ENCODE results near the gene GPR39. TPM values are rescaled to one million over a fixed set of nuclear protein-coding genes. Genes with fewer than 3 reads are reported as not detected.

The GPR39 gene
- total RNA-seq, 1 experiment from 2014 or later: 9.0 TPM

DNA sequence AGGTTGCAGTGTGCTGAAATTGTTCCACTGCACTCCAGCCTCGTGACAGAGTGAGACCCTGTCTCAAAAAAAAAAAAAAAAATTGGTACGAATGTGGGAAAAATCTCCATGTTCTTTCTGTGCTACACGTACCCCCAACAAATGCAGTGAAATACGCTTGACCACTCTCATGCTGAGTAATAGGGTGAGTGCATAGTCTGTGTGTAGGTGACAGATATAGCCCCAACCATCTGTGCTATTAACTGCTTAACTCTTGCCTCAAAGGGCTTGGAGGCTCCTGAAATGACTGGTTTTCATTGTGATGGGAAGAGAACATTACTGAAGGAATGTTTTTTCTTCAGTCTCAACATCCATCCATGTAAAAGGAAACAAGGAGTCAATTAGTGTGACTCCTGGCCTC lies 237.7 kb downstream of the GPR39 start:
- ChIA-PET POLR2A (no interaction called here), CTCF (no interaction called here)
- H3K36me3 ChIP-seq (ENCODE audit: control insufficient read depth, insufficient read depth, low read length): no peaks in the 10 kb centered on the region
- no TSS peak for BruUV-seq (replicated peaks)
- TF ChIP-seq TCF7L2 (IDR thresholded peaks at IDR 0.05; ENCODE audit: low read depth, low read length): no peak
- TF ChIP-seq, protein P1, sequence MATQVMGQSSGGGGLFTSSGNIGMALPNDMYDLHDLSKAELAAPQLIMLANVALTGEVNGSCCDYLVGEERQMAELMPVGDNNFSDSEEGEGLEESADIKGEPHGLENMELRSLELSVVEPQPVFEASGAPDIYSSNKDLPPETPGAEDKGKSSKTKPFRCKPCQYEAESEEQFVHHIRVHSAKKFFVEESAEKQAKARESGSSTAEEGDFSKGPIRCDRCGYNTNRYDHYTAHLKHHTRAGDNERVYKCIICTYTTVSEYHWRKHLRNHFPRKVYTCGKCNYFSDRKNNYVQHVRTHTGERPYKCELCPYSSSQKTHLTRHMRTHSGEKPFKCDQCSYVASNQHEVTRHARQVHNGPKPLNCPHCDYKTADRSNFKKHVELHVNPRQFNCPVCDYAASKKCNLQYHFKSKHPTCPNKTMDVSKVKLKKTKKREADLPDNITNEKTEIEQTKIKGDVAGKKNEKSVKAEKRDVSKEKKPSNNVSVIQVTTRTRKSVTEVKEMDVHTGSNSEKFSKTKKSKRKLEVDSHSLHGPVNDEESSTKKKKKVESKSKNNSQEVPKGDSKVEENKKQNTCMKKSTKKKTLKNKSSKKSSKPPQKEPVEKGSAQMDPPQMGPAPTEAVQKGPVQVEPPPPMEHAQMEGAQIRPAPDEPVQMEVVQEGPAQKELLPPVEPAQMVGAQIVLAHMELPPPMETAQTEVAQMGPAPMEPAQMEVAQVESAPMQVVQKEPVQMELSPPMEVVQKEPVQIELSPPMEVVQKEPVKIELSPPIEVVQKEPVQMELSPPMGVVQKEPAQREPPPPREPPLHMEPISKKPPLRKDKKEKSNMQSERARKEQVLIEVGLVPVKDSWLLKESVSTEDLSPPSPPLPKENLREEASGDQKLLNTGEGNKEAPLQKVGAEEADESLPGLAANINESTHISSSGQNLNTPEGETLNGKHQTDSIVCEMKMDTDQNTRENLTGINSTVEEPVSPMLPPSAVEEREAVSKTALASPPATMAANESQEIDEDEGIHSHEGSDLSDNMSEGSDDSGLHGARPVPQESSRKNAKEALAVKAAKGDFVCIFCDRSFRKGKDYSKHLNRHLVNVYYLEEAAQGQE (IDR thresholded peaks at IDR 0.05; ENCODE audit: insufficient read depth in 1 of 2, low read depth in 2 of 2, low read length in 1 of 2): no peak
- no peak for TF ChIP-seq POLR2AphosphoS5 (IDR thresholded peaks at IDR 0.05; ENCODE audit: low read depth, low read length)
- TF ChIP-seq, protein P2, sequence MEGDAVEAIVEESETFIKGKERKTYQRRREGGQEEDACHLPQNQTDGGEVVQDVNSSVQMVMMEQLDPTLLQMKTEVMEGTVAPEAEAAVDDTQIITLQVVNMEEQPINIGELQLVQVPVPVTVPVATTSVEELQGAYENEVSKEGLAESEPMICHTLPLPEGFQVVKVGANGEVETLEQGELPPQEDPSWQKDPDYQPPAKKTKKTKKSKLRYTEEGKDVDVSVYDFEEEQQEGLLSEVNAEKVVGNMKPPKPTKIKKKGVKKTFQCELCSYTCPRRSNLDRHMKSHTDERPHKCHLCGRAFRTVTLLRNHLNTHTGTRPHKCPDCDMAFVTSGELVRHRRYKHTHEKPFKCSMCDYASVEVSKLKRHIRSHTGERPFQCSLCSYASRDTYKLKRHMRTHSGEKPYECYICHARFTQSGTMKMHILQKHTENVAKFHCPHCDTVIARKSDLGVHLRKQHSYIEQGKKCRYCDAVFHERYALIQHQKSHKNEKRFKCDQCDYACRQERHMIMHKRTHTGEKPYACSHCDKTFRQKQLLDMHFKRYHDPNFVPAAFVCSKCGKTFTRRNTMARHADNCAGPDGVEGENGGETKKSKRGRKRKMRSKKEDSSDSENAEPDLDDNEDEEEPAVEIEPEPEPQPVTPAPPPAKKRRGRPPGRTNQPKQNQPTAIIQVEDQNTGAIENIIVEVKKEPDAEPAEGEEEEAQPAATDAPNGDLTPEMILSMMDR (IDR thresholded peaks at IDR 0.05): no peak
- TF ChIP-seq SIN3A (IDR thresholded peaks at IDR 0.05; ENCODE audit: borderline replicate concordance, insufficient read depth, low read depth, low read length): no peak
- in situ Hi-C loops (cut with HindIII; ENCODE audit: low pct_unique_long_range_greater_than_20kb, low sequenced_read_pairs): no loop called here
- intact Hi-C loops (cut with micrococcal nuclease; ENCODE audit: unreplicated experiment): loop anchor here (5.0 kb wide), 1 partner anchor 518 kb away; no protein-coding TSS in a partner anchor
- no peak overlapping the region for H3K27ac ChIP-seq (ENCODE audit: low read length)
- H3K4me3 ChIP-seq (ENCODE audit: low read depth in 2 of 2, low read length in 2 of 2): no peak overlapping the region
- ATAC-seq (no peak), DNase-seq (ENCODE audit: low read depth, low spot score) (no peak)
- no peaks in the 10 kb centered on the region; the same call in 1 of the 2 replicates for H3K27me3 ChIP-seq (ENCODE audit: control insufficient read depth, insufficient read depth, low read length)
- H3K9me3 ChIP-seq (ENCODE audit: control insufficient read depth, insufficient read depth, low read depth, low read length): no peaks in the 10 kb centered on the region
- no peaks in the 10 kb centered on the region for H3K4me1 ChIP-seq (ENCODE audit: control insufficient read depth, insufficient read depth, low read length)

DNA sequence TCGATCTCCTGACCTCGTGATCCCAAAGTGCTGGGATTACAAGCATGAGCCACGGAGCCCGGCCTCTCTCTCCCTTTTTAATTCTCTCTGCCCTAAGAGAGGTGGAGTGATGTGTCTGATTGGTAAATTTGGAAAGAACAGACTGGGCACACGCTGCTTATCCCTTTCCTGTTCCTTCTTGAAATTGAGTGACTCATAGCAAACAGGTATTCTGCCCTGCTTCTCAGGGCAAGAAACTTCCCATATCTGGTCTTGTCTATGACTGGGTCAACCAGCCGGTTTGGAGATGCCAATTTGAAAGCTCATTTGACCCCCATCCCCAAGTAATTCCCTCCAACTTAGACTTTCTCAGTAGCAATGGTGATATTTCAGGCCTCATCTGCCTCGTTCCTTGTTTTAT lies 238.4 kb downstream of the GPR39 start:
- ATAC-seq (no peak), DNase-seq (ENCODE audit: low read depth, low spot score) (no peak)
- H3K27ac ChIP-seq (ENCODE audit: low read length): no peak overlapping the region
- no peak overlapping the region for H3K4me3 ChIP-seq (ENCODE audit: low read depth in 2 of 2, low read length in 2 of 2)
- TF ChIP-seq SIN3A (IDR thresholded peaks at IDR 0.05; ENCODE audit: borderline replicate concordance, insufficient read depth, low read depth, low read length) (no peak), TCF7L2 (IDR thresholded peaks at IDR 0.05; ENCODE audit: low read depth, low read length) (no peak), POLR2AphosphoS5 (IDR thresholded peaks at IDR 0.05; ENCODE audit: low read depth, low read length) (no peak)
- TF ChIP-seq, protein P2 (IDR thresholded peaks at IDR 0.05): no peak
- TF ChIP-seq, protein P1 (IDR thresholded peaks at IDR 0.05; ENCODE audit: insufficient read depth in 1 of 2, low read depth in 2 of 2, low read length in 1 of 2): no peak
- in situ Hi-C loops (cut with HindIII; ENCODE audit: low pct_unique_long_range_greater_than_20kb, low sequenced_read_pairs): no loop called here
- H3K9me3 ChIP-seq (ENCODE audit: control insufficient read depth, insufficient read depth, low read depth, low read length): no peaks in the 10 kb centered on the region
- CTCF ChIA-PET: no interaction called here
- no peaks in the 10 kb centered on the region; the same call in 1 of the 2 replicates for H3K27me3 ChIP-seq (ENCODE audit: control insufficient read depth, insufficient read depth, low read length)
- intact Hi-C loops (cut with micrococcal nuclease; ENCODE audit: unreplicated experiment): loop anchor here (5.0 kb wide), 1 partner anchor 517 kb away; no protein-coding TSS in a partner anchor
- H3K4me1 ChIP-seq (ENCODE audit: control insufficient read depth, insufficient read depth, low read length): no peaks in the 10 kb centered on the region
- POLR2A ChIA-PET: no interaction called here
- H3K36me3 ChIP-seq (ENCODE audit: control insufficient read depth, insufficient read depth, low read length): no peaks in the 10 kb centered on the region
- no TSS peak for BruUV-seq (replicated peaks)

Measured in Panc1 (cell line).